GM12873 (cell line): ENCODE measurements around the gene CLEC9A.

ENCODE experiments used
- TF ChIP-seq, protein P1 (sequence below): IDR thresholded peaks from 2 replicates; pipeline ENCODE4 v1.5.1; 2012; ENCODE audit warnings: low read depth, mild to moderate bottlenecking, moderate library complexity, low read length, control low read depth; ENCODE audit not compliant: insufficient read depth; ENCODE audit errors: missing control alignments

CLEC9A gene

DNA sequence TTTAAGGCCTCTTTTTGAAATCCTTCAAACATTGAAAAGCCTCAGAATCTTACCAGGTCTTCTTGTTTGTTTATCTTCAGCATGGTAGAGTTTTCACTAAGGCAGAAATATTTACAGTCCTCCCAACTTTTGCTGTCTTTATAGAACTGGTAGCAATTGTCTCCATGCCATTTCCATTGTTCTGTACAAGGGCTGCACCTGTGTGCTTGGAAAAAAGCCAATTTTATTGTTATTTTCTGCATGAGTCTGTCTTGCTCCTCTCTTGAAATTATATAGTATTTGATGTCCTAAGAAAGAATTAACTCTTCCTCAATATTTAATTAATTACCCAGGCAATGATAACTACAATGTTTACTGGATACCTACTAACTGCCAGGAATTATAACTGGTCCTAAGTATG lies 45.0 kb downstream of the CLEC9A start:
- TF ChIP-seq, protein P1, sequence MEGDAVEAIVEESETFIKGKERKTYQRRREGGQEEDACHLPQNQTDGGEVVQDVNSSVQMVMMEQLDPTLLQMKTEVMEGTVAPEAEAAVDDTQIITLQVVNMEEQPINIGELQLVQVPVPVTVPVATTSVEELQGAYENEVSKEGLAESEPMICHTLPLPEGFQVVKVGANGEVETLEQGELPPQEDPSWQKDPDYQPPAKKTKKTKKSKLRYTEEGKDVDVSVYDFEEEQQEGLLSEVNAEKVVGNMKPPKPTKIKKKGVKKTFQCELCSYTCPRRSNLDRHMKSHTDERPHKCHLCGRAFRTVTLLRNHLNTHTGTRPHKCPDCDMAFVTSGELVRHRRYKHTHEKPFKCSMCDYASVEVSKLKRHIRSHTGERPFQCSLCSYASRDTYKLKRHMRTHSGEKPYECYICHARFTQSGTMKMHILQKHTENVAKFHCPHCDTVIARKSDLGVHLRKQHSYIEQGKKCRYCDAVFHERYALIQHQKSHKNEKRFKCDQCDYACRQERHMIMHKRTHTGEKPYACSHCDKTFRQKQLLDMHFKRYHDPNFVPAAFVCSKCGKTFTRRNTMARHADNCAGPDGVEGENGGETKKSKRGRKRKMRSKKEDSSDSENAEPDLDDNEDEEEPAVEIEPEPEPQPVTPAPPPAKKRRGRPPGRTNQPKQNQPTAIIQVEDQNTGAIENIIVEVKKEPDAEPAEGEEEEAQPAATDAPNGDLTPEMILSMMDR: no peak

GRCh38 chr12:10082117-10082874 lies 51.8 kb downstream of the CLEC9A start:
- TF ChIP-seq, protein P1: no peak

GRCh38 chr12:10084733-10085132 lies 54.3 kb downstream of the CLEC9A start:
- TF ChIP-seq, protein P1: no peak

DNA sequence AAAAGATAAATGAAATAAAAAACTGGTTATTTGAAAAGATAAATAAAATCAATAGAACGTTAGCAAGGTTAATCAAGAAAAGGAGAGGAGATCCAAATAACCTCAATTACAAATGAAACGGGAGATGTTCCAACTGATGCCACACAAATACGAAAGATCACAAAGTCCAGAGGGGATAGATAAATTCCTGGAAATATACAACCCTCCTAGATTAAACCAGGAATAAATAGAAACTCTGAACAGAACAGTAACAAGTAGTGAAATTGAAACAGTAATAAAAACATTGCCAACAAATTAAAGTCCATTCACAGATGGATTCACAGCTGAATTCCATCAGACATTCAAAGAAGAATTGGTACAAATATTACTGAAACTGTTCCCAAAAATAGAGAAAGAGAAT lies 55.9 kb downstream of the CLEC9A start:
- TF ChIP-seq, protein P1: no peak

GRCh38 chr12:10088031-10088430 lies 57.5 kb downstream of the CLEC9A start:
- TF ChIP-seq, protein P1: no peak

DNA sequence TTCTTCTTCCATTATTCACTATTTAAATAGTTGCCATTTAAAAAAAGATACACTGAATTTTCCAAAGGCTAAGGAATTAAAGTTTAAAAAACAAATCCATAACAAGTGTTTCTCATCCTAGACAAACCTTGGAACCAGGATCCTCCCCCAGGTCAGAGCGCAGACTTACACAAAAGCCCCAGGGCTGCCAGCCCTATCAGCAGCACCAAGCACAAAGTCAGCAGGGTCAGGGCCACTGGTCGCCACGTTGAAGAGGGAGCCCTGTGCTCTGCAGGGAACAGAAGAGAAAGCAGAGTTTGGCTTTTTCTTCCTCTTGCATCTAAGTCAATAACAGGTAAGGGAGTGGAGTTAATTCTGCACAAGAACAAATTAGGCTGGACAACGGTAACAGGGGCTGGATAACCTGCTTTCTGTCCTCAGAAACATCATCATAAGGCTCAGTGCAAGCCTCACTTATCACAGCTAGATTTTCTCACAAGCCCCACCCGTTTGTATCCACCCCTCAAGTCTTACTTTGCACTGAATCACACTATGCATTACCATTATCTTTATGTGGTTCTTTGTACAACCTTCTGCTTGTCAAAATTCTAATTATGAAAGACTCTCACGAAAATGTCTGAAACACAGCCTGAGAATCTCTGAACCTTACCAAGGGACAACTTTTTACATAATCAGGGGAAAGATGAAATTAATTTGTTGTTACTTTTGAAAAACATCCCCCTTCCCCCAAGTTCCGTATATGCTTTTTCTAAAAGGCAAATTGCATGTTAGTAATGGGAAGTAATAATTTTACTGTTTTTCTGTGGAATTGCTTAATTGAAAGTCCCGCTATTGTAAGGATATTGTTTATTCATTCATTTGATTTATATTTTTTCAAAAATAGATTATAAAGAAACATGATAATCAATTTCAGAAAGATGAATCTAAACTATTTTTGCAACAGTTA lies 58.7 kb downstream of the CLEC9A start:
- TF ChIP-seq, protein P1: no peak
